T47D (cell line): ENCODE results near the gene STX7.

Experiments
- DNase-seq, 2 experiments: peaks; one replicate each; pipeline versions ENCODE4 v3.0.0 to v3.0.0-alpha.2; 2011 to 2012; ENCODE audit warnings: low read depth in 1 of 2, low spot score in 1 of 2
- JUND ChIP-seq: IDR thresholded peaks from 2 replicates; pipeline ENCODE4 v1.6.1; 2012; ENCODE audit warnings: low read depth
- in situ Hi-C: cut with HindIII; loops from 2 replicates; pipeline ENCODE4 v1.10.0; 2016; ENCODE audit warnings: low sequenced_read_pairs, low pct_unique_long_range_greater_than_20kb

STX7 gene

DNA sequence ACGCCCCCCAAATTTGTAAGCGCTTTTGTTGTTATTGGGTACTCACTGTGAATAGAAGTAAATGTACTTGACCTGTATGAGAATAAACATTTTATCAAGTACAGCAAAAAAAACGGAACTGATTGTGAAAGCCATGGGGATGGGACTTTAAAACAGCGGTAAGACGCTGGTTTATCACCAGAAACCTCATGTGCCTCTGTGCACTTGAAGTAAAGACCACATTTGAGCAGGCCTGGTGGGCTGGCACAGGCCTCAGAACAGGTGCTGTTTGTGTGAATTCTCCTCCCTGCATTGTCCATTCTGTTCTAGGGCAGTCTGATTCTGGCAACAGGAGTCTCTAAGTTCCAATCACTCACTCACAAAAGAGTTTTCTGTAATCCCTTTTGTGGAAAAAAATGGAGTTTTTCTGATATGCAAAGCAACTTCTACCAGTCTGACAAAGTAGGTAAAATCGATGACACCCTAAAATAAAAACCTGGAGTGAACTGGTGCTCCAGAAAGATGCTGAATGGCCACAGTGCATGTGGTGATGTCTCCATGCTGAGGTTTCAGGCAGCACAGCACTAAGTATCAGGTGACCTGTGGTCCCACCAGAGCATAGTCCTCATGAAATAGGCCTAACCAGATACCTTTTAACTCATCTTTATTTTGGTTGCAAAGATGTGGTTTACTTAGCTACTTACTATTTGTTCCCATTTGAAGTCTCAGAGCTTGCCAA is 53.9 kb downstream of the STX7 start:
- TF ChIP-seq JUND: no peak
- no peak for DNase-seq
- in situ Hi-C loops: no loop called here

DNA sequence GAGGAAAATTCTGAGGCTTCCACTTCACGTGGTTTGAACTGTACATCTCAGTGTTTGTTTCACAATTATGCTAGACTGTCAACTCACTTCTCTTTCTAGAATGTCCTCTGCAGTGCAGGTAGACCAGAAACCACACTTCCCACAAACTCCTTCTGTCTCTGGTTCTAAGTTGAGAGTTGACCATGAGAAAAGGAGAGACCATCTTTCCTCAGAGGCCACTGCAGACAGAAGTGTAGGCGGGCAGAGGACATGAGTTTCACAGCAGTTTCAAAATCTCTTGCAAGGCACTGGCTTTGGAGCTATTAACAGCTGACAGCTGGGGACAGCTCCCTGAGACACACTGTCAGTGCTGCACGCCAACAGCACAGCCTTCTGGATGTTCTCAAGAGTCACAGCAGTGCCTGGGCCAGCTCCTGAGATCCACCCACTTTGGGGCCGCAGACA is 56.2 kb downstream of the STX7 start:
- no peak for DNase-seq

DNA sequence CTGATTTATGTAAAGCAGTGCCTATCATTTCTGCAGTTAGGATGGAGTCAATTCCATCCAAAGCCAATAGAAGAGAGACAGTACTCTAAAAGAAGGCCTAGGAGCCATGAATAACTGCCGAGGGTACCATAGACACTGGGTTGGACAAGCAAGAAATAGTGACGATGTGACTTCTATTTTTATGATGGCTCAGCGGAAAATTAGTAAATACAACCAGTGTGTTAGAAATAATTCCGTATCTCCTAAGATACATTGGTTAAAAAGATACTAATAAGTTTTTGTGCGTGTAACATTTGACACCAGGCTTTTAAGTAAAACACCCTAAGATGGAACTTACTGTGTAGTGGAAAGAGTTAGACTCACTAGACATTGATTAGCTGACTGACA is 66.1 kb downstream of the STX7 start:
- no peak for DNase-seq
- in situ Hi-C loops: no loop called here

More for the DNA sequence above, 56.2 kb downstream of the STX7 start:
- in situ Hi-C loops: no loop called here
- TF ChIP-seq JUND: no peak

DNA sequence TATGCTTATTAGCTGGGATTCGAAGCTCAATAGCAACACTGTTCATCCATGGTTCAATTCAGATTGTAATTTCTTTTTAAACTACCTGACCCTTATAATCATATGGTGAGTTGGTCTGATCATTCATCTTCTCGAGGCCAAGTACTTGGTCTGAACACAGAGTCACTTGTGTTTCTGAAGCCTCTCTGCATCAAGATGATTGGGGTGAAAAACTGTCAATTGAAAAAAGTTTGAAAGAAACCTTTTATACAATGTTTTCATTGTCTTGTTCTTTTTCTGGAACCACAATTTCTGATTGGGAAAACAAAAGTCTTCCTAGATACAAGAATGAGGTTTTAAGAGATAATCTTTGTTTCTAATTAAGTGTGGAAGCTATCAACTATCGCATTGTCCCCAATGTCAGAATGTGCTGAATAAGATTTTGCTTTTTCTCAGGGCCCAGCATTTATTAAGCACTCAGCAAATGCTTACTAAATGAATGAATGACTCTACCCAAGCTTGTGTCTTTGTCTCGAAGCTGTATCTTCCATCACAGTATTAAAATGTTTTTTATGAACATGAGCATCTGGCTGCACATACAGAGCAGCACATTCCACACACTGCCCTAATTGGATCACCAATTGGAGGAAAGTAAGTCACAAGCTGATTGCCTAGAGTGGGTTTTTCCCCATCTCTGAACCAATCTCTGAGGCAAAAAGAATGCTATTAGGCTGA is 66.6 kb downstream of the STX7 start:
- no peak for TF ChIP-seq JUND
- in situ Hi-C loops: no loop called here
- DNase-seq: no peak

More for the DNA sequence above, 66.1 kb downstream of the STX7 start:
- no peak for TF ChIP-seq JUND

DNA sequence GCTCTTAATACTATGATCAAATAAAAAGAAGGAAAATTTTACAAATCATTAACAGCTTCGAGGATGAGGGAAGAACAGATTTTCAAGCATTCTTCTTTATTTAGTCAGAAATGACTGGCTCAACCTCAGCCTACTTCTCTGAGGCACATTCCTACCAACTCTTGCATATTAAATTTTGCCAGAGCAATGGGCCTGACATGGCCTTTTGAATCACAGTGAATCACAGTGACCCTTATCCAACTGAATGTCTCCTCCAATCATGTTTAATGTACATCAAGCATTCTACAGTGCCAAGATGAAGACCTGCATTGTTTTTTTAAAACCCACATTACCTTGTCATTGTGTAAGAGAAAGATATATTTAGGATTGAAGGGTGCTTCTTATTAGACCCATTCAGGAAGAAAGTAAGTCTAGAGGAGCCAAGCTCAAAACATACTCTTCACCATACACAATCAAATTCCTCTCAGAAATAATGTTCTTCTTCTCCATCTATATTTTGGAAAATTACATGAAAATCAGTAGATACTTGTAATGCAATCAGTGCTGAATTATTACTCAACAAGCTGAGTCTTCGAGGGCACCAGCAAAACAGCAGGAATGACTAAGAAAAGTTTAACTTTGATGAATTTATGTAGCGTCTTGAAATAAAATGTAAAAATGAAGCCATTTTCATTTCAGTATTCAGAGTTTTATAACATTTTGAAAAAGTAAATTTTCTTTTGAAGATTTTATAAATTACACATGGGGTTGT is 67.5 kb downstream of the STX7 start:
- TF ChIP-seq JUND: no peak
- in situ Hi-C loops: no loop called here
- no peak for DNase-seq

DNA sequence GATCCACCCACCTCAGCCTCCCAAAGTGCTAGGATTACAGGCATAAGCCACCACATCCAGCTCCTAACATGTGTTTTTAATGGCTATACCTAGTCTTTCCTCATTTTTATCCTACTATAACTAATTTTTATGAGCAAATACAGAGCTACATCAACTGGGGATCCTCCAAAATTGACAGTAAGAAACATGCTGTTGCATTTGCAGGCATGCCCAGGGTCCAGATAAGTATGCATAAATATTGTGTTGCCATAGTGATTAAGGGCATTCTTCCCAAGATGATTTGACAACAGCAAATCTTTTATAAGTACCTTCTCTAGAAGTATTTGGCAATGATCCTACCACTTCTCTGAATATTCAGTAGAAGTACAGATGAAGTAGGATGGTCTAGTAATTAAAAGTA is 69.7 kb downstream of the STX7 start:
- no peak for DNase-seq
- TF ChIP-seq JUND: no peak
- in situ Hi-C loops: no loop called here

DNA sequence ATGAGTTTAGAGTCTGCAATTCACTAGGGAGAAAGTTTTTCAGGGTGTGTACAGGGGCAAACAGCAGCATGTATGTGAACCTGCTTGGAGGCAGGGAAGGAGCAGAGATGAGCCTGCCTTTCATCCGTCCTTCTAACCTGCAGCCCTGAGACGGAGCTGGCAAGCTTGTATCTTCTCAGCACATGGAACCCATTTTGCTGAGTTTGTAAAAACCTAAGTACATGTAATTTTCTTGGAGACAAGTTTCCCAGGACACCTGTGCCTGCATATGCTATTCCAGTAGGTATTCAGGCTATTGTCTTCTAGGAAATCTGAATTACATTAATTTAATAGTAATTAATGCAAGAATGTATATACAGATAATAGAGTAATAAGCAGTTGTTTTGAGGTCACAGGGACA is 82.8 kb downstream of the STX7 start:
- in situ Hi-C loops: no loop called here
- DNase-seq: no peak
- TF ChIP-seq JUND: no peak

DNA sequence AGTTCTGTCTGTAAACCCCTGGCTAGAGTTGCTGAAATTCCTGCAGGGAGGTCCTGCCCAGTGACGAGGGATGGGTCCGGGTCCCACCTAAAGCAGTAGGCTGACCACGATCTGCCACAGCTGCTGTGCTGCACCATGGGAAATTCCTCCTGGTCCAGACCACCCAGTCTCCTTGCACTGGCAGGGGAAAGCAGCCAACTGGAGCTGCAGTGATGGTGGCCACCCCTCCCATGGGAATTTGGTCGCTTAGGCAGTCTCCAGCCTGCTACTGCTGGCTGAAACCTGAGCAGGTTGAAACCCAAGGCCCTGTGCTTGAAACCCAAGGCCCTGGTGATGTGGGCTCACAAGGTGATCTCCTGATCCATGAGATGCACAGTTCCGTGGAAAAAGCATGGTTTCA is 87.7 kb downstream of the STX7 start:
- in situ Hi-C loops: no loop called here
- no peak for DNase-seq
- no peak for TF ChIP-seq JUND

DNA sequence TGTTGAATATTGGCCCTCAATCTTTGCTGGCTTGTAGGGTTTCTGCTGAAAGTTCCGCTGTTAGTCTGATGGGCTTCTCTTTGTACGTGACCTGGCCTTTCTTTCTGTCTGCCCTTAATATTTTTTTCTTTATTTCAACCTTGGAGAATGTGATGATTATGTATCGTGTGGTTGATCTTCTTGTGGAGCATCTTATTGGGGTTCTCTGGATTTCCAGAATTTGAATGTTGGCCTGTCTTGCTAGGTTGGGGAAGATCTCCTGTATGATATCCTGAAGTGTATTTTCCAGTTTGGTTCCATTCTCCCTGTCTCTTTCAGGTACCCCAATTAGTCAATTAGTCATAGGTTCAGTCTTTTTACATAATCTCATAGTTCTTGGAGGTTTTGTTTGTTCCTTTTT is 89.1 kb downstream of the STX7 start:
- DNase-seq: no peak
- TF ChIP-seq JUND: no peak
- in situ Hi-C loops: no loop called here

DNA sequence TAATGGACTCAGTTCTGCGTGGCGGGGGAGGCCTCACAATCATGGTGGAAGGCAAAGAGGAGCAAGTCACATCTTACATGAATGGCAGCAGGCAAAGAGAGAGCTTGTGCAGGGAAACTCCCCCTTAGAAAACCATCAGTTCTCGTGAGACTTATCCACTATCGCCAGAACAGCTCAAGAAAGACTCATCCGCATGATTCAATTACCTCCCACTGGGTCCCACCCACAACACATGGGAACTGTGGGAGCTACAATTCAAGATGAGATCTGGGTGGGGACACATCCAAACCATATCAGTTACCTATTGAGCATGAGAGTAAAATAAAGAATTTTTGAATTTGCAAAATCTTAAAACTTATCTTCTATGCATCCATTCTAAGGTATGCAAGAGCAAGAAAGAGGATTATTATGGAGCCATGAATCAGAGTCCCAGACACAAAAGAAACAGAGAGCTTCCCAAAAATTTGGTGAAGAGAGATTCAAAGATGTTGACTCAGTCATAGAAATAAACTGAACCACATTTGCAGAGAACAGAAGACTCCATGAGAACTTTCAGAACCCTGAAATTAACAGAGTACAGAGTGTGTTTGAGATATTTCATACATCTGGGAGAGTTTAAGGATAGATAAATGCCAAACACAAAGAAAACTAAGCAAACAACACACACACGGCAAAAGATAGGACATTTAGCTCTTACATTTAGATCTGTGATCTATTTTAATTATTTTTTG is 94.5 kb downstream of the STX7 start:
- in situ Hi-C loops: no loop called here
- no peak for DNase-seq
- no peak for TF ChIP-seq JUND

DNA sequence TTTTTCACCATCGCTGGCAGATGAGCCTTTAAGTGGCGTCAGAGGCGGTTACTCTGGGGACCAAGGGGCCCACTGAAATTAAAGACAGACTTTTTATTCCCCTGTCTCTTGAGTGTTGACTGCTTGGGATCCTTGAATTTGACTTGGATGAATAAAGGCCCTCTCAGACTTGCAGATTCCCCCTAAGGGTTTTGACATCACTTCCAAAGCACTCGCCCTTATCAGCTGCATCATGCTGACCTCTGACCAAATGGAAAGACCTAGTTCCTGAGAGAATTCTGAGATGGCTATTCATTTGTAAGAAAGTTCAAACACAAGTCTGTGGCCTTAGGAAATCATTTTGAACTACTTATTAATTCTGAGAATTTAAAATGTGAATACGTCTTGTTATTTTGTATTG is 98.2 kb downstream of the STX7 start:
- no peak for DNase-seq
- in situ Hi-C loops: no loop called here
- TF ChIP-seq JUND: no peak

DNA sequence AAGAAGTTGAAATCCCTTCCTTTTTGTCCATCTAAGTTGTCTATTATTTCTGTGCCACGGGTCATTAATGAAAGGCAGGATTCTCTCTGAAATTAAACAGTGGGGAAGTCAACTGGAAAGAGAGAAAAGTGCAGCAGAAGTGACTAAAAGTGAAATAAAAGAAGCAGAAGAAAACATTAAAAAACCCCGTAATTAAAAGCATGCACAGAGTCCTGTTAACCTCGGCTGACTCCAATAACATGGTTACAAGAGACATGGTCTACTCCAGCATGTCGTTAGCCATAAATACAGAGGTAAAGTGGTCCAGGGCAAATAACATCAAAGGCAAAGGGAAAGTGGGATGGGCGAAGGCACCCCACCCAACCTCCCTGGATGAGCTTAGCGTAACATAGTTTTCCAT is 98.6 kb downstream of the STX7 start:
- in situ Hi-C loops: no loop called here
- TF ChIP-seq JUND: no peak
- no peak for DNase-seq
